VCaP (cell line): ENCODE measurements around the gene SEC62.

Experiments used
- H3K27ac ChIP-seq: fragments of 450-650 bp; 2 replicates; pipeline ENCODE4 v1.5.1; 2017
- TF ChIP-seq, protein P1 (sequence below): fragments of 450-650 bp; conservative IDR thresholded peaks from 2 replicates; pipeline ENCODE4 v1.5.1; 2017; ENCODE audit warnings: mild to moderate bottlenecking, moderate library complexity

Gene SEC62

GRCh38 chr3:169954142-169954756 is 12.4 kb upstream of the SEC62 start:
- no peak overlapping the region for H3K27ac ChIP-seq
- TF ChIP-seq, protein P1, sequence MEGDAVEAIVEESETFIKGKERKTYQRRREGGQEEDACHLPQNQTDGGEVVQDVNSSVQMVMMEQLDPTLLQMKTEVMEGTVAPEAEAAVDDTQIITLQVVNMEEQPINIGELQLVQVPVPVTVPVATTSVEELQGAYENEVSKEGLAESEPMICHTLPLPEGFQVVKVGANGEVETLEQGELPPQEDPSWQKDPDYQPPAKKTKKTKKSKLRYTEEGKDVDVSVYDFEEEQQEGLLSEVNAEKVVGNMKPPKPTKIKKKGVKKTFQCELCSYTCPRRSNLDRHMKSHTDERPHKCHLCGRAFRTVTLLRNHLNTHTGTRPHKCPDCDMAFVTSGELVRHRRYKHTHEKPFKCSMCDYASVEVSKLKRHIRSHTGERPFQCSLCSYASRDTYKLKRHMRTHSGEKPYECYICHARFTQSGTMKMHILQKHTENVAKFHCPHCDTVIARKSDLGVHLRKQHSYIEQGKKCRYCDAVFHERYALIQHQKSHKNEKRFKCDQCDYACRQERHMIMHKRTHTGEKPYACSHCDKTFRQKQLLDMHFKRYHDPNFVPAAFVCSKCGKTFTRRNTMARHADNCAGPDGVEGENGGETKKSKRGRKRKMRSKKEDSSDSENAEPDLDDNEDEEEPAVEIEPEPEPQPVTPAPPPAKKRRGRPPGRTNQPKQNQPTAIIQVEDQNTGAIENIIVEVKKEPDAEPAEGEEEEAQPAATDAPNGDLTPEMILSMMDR, result no peak

GRCh38 chr3:169955406-169955805 is 11.2 kb upstream of the SEC62 start:
- no peak overlapping the region for H3K27ac ChIP-seq
- TF ChIP-seq, protein P1, result no peak

DNA sequence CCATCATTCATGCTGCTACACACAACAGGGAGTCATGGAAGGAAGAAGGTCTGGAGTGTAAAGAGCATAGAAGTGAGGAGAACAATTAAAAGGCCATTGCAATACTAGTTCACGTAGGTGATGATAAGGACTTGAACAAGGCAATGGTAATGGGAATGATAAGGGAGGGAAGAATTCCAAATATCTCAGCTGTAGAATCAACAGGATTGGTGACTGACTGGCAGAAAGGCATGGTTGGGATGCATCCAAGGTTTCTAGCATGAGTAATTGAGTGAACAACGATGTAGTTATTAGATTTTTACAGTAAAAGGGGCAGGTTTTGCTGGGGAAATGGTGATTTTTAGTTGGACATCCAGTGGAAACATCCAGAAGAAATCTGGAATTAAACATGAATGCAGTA is 2.4 kb upstream of the SEC62 start:
- TF ChIP-seq, protein P1, result no peak
- H3K27ac ChIP-seq, result no peak overlapping the region

DNA sequence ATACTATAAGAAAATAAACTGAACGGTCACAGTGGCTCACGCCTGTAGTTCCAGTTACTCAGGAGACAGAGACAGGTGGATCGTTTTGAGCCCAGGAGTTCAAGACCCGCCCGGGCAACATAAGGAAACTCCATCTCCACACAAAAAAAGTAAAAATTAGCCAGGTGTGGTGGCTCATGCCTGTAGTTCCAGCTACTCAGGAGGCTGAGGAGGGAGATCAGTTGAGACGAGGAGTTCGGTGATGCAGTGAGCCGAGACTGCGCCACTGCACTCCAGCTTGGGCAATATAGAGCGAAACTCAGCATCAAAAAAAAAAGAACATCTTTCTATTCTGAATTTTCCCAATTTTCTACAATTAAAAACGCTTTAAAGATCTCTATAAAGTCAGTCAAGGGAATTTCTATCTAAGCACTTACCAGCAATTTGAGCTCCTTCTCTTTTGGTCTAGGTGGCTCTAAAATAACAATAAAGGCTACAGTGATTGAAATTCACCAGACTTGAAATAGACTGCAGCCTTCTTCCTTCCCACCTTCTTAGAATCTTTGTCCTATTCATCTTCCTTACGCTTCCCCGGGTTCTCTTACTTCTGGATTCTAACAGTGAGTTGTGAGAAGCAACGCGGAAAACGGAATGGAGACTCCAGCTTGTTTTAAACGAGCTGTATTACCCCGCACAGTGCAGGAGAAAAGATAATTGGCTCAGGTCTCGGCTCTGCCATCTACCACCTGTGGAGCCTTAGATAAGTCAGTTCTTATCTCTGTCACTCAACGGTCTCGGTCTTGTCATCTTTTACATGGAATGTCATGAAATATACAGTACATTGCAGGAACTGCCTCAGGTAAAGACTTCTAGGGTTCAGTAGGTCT is 812 bp upstream of the SEC62 start:
- H3K27ac ChIP-seq, result peak overlapping the region; percentile 89
- TF ChIP-seq, protein P1, result no peak

GRCh38 chr3:169966951-169967915 is 626 bp downstream of the SEC62 start:
- TF ChIP-seq, protein P1, result no peak
- H3K27ac ChIP-seq, result peak overlapping the region; percentile 89

DNA sequence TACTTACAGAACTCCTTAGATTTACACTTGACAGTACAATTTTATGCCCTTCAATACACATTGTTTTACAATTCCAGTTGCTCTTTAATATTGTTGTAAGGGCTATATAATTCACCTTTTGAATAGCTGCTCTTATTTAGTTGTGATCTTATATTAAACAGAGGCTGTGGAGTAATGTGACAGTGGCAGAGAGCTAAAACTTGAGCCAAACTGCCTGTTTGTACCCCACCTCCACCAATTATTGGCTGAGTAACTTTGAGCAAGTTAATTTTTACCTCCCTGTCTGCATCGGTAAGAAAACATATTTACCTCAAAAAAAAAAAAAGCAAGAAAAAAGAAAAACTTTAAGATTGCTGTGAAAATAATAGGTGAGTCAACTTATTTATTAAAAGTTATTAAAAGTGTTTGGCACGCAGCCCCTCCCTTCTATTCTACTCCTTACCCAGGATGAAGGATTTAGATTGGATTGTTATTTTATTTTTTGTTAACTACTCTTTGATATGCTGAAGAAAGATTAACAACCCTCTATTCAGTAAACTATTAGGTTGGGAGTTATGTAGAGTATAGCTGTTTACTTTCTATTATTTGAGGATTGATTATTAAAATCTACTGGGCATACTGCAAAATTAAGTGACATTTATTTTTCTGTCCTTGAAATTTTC is 1.7 kb downstream of the SEC62 start:
- TF ChIP-seq, protein P1, result no peak
- H3K27ac ChIP-seq, result 0 out of 2 replicates have a peak overlapping the region, but pooled peaks have one; percentile 89
